ENCODE measurements around the gene UBASH3A. TPM values are rescaled to one million over a fixed set of nuclear protein-coding genes. Genes with fewer than 3 reads are reported as not detected.

The UBASH3A gene
- polyA plus RNA-seq, 6 donors from 2014 or later: 0.16 to 0.32 TPM; not detected in 4

DNA sequence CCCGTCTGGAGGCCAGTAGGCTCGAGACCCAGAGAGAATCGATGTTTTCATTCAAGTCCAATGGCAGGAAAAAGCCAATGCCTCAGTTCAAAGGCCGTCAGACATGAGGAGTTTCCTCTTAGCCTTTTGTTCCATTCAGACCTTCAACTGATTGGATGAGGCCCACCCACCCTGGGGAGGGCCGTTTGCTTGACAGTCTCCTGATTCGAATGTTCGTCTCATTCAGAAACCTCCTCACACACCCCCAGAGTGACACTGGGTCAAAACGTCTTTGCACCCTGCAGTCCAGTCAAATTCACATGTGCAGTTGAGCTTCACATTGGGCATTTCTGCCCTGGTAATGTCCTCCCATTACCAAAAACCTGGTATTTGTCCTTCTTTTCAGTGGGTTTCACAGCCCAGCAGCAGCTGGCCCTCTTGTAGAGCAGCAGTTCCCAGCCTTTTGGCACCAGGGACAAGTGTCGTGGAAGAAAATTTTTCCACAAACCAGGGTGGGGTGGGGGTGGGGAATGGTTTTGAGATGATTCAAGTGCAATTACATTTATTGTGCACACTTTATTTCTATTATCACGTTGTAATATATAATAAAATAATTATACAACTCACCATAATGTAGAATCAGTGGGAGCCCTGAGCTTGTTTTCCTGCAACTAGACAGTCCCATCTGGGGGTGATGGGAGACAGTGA lies 52.2 kb downstream of the UBASH3A start:
- no peak for ATAC-seq (ENCODE audit: low read depth in 2 of 2)
- H3K4me1 Mint-ChIP-seq: peaks cover 9 to 18% (median 16%) of the 10 kb centered on the region in 3 donors
- no peak overlapping the region for H3K4me3 Mint-ChIP-seq
- DNase-seq: no peak
- H3K27me3 Mint-ChIP-seq: peaks cover 0 to 22% (median 0%) of the 10 kb centered on the region in 3 donors
- no peaks in the 10 kb centered on the region for H3K9me3 Mint-ChIP-seq
- peak overlapping the region in 3 of 6 donors; percentile 33 to 51 (median 36) for H3K27ac Mint-ChIP-seq
- no peaks in the 10 kb centered on the region for H3K36me3 Mint-ChIP-seq

- peak overlapping the region in 3 of 6 donors; percentile 33 to 51 (median 51) for H3K27ac Mint-ChIP-seq
- H3K4me3 Mint-ChIP-seq: no peak overlapping the region
- H3K9me3 Mint-ChIP-seq: no peaks in the 10 kb centered on the region
- no peaks in the 10 kb centered on the region for H3K36me3 Mint-ChIP-seq
- no peak for ATAC-seq (ENCODE audit: low read depth in 2 of 2)
- peaks cover 15 to 23% (median 21%) of the 10 kb centered on the region in 3 donors for H3K4me1 Mint-ChIP-seq
- no peak for DNase-seq
- H3K27me3 Mint-ChIP-seq: peaks cover 0 to 22% (median 0%) of the 10 kb centered on the region in 3 donors
Observed at GRCh38 chr21:42456457-42456856, 52.8 kb downstream of the UBASH3A start.

DNA sequence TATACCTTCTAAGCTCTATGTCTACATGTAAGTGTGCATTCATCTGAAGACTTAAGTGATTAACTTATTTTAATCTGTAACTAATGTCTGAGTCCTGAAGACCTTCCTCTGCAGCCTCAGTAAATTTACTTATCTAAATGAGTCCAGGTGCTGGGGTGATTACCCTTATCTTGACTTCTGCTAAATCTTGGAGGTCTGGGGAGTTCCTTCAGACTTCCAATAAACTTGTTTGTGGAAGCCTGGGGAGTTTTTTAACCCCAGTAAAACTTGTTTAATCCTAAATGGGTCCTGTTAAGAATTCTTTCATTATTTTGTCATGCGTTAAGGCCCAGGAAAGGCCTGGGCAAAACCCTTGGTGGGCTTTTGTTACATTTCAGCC lies 55.4 kb downstream of the UBASH3A start:
- H3K36me3 Mint-ChIP-seq: no peaks in the 10 kb centered on the region
- no peak for ATAC-seq (ENCODE audit: low read depth in 2 of 2)
- H3K4me1 Mint-ChIP-seq: peaks cover 38 to 47% (median 44%) of the 10 kb centered on the region in 3 donors
- H3K27me3 Mint-ChIP-seq: peaks cover 0 to 7% (median 0%) of the 10 kb centered on the region in 3 donors
- DNase-seq: no peak
- peak overlapping the region in 2 of 6 donors; percentile 38 to 99 for H3K27ac Mint-ChIP-seq
- no peaks in the 10 kb centered on the region for H3K9me3 Mint-ChIP-seq
- H3K4me3 Mint-ChIP-seq: no peak overlapping the region

- no peaks in the 10 kb centered on the region for H3K9me3 Mint-ChIP-seq
- peaks cover 40 to 53% (median 50%) of the 10 kb centered on the region in 3 donors for H3K4me1 Mint-ChIP-seq
- H3K27ac Mint-ChIP-seq: peak overlapping the region; percentile 99 to 100 (median 99)
- H3K27me3 Mint-ChIP-seq: peaks cover 0 to 1% (median 0%) of the 10 kb centered on the region in 3 donors
- peak overlapping the region in 6 of 8 donors; percentile 80 to 95 (median 84) for H3K4me3 Mint-ChIP-seq
- ATAC-seq (ENCODE audit: low read depth in 2 of 2): no peak
- H3K36me3 Mint-ChIP-seq: no peaks in the 10 kb centered on the region
- DNase-seq: no peak
Observed at GRCh38 chr21:42459546-42460215, 56.0 kb downstream of the UBASH3A start.

GRCh38 chr21:42460391-42461184 lies 56.9 kb downstream of the UBASH3A start:
- Mint-ChIP-seq H3K27me3 (no peaks in the 10 kb centered on the region), H3K27ac (peak overlapping the region; percentile 99 to 100 (median 99)), H3K9me3 (no peaks in the 10 kb centered on the region), H3K4me3 (peak overlapping the region; percentile 71 to 95 (median 84)), H3K36me3 (no peaks in the 10 kb centered on the region), H3K4me1 (peaks cover 49 to 62% (median 59%) of the 10 kb centered on the region in 3 donors)
- peak; percentile 71 to 72 for ATAC-seq (ENCODE audit: low read depth in 2 of 2)
- peak; percentile 93 for DNase-seq

DNA sequence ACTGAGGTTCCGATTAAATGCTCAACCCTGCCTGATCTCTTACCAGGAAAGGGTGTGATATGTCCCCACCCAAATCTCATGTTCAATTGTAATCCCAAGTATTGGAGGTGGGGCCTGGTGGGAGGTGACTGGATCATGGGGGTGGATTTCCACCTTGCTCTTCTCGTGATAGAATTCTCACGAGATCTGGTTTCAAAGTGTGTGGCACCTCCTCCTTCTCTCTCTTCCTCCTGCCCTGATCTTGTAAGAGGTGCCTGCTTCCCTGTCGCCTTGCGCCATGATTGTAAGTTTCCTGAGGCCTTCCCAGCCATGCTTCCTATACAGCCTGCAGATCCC lies 57.5 kb downstream of the UBASH3A start:
- no peaks in the 10 kb centered on the region for H3K36me3 Mint-ChIP-seq
- peak overlapping the region; percentile 71 to 95 (median 84) for H3K4me3 Mint-ChIP-seq
- no peaks in the 10 kb centered on the region for H3K9me3 Mint-ChIP-seq
- no peaks in the 10 kb centered on the region for H3K27me3 Mint-ChIP-seq
- H3K4me1 Mint-ChIP-seq: peaks cover 54 to 67% (median 65%) of the 10 kb centered on the region in 3 donors
- no peak for DNase-seq
- H3K27ac Mint-ChIP-seq: peak overlapping the region; percentile 99 to 100 (median 99)
- ATAC-seq (ENCODE audit: low read depth in 2 of 2): peak; percentile 4

- DNase-seq: no peak
- no peaks in the 10 kb centered on the region for H3K27me3 Mint-ChIP-seq
Observed at GRCh38 chr21:42461881-42462877, 58.5 kb downstream of the UBASH3A start.

GRCh38 chr21:42463861-42464515 lies 60.3 kb downstream of the UBASH3A start:
- H3K36me3 Mint-ChIP-seq: no peaks in the 10 kb centered on the region
- peak overlapping the region in 5 of 8 donors; percentile 48 to 86 (median 66) for H3K4me3 Mint-ChIP-seq
- no peaks in the 10 kb centered on the region for H3K9me3 Mint-ChIP-seq
- ATAC-seq (ENCODE audit: low read depth in 2 of 2): no peak
- DNase-seq: peak; percentile 45
- no peaks in the 10 kb centered on the region for H3K27me3 Mint-ChIP-seq
- peak overlapping the region; percentile 89 to 99 (median 94) for H3K27ac Mint-ChIP-seq
- peaks cover 57 to 75% (median 73%) of the 10 kb centered on the region in 3 donors for H3K4me1 Mint-ChIP-seq

More at GRCh38 chr21:42461881-42462877, 58.5 kb downstream of the UBASH3A start:
- peaks cover 54 to 69% (median 68%) of the 10 kb centered on the region in 3 donors for H3K4me1 Mint-ChIP-seq
- peak overlapping the region in 7 of 8 donors; percentile 33 to 80 (median 71) for H3K4me3 Mint-ChIP-seq
- no peak for ATAC-seq (ENCODE audit: low read depth in 2 of 2)
- H3K36me3 Mint-ChIP-seq: no peaks in the 10 kb centered on the region
- H3K9me3 Mint-ChIP-seq: no peaks in the 10 kb centered on the region
- peak overlapping the region; percentile 95 to 100 (median 99) for H3K27ac Mint-ChIP-seq

DNA sequence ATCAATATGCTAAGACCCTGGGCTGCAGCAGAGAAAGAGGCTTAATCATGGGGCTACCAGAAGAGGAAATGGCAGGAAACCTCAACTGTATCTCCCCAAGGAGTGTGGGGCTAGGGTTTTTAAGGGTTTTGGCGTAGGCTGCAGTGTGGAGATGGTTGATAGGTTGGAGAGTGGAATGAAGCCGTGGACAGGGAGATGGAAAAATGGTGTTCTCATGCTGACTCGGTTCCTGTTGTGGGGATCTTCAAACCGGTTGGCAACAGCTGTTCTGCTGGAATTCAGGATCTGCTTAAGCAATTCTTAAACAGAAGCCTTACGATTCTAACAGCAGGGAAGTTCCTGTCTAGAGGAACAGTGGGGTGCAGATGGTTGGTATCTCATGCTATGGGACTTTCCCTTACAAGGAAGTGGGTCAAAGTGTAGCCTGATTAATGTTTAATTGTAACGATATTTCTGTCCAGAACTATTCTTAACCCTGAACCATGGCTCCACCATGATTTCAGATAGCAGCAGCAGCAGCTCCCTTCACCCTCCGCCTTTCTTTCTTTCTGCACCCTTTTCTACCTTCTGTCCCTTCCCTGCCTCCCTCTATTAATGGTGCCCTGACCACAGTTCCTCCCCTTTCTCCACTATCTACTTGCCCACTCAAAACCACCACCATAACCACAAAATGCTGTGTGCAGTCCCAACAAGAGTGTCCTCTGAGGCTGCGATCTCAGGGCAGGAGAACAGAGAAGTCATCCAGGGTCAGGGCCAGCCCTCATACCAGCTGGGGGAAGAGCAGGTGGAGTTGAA lies 61.5 kb downstream of the UBASH3A start:
- DNase-seq (peak; percentile 61), ATAC-seq (ENCODE audit: low read depth in 2 of 2) (peak; percentile 36)
- no peaks in the 10 kb centered on the region for H3K9me3 Mint-ChIP-seq
- no peaks in the 10 kb centered on the region for H3K27me3 Mint-ChIP-seq
- peak overlapping the region; percentile 2 to 86 (median 69) for H3K4me3 Mint-ChIP-seq
- H3K4me1 Mint-ChIP-seq: peaks cover 60 to 70% (median 66%) of the 10 kb centered on the region in 3 donors
- H3K36me3 Mint-ChIP-seq: no peaks in the 10 kb centered on the region
- peak overlapping the region; percentile 78 to 99 (median 94) for H3K27ac Mint-ChIP-seq

DNA sequence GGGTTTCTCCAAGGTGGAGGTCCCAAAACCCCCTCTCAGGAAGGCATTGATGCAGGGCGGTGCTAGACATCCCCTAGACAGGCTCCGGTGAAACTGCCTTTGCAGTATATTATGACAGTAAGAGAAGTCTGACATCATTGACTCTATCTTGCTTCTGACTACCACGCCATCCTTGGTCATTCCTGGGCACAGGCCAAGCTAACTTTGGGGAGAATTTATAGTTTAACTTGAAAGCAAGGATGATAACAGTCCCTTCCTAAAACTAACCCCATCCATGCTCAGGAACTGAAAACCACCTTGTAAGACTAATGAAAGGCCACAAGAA lies 62.1 kb downstream of the UBASH3A start:
- peak overlapping the region; percentile 78 to 99 (median 94) for H3K27ac Mint-ChIP-seq
- DNase-seq: no peak
- peak; percentile 29 to 37 for ATAC-seq (ENCODE audit: low read depth in 2 of 2)
- peak overlapping the region in 6 of 8 donors; percentile 59 to 86 (median 72) for H3K4me3 Mint-ChIP-seq
- H3K36me3 Mint-ChIP-seq: no peaks in the 10 kb centered on the region
- no peaks in the 10 kb centered on the region for H3K27me3 Mint-ChIP-seq
- peaks cover 54 to 65% (median 61%) of the 10 kb centered on the region in 3 donors for H3K4me1 Mint-ChIP-seq
- no peaks in the 10 kb centered on the region for H3K9me3 Mint-ChIP-seq

DNA sequence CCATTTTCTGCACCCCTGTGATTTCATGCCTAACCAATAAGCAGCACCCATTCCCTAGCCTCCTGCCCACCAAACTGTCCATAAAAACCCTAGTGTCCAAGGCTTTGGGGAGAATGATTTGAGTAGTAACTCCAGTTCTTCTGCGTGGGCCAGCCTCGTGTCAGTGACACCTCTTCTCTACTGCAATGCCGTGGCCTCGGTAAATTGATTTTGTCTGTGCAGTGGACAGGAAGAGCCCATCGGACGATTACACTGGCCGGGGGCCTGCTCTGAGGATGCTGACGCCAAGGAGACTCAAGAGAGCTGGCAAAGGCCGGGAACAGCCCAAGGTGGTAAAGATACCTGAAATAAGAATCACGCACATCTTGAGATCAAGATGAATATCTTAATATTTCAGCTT lies 63.0 kb downstream of the UBASH3A start:
- Mint-ChIP-seq H3K36me3 (no peaks in the 10 kb centered on the region), H3K27ac (peak overlapping the region in 1 of 6 donors; percentile 30), H3K27me3 (peaks cover 0 to 3% (median 0%) of the 10 kb centered on the region in 3 donors), H3K4me1 (peaks cover 45 to 55% (median 51%) of the 10 kb centered on the region in 3 donors), H3K4me3 (peak overlapping the region in 2 of 8 donors; percentile 21 to 32), H3K9me3 (no peaks in the 10 kb centered on the region)
- ATAC-seq (ENCODE audit: low read depth in 2 of 2) (no peak), DNase-seq (no peak)

All from naive B cell (primary cell).